Tongue (tissue), 2 donors: ENCODE results near the gene GRIA3. TPM values are rescaled to one million over a fixed set of nuclear protein-coding genes. Genes with fewer than 3 reads are reported as not detected.

ENCODE experiments used
- DNase-seq: peaks from one replicate; pipeline ENCODE4 v3.0.0-alpha.2; 2015
- total RNA-seq: library from RNA; depleted of rRNA; stranded (reverse); fragments of >200 nt; gene quantifications from one replicate; pipeline ENCODE4 v1.2.3, GENCODE V29; 2014

The GRIA3 gene
- total RNA-seq, 1 donor from 2014 or later, result 3.4 TPM

- no peak for DNase-seq
Measured at GRCh38 chrX:123199338-123199737, 15.3 kb downstream of the GRIA3 start.

- no peak for DNase-seq
Measured at GRCh38 chrX:123201720-123202119, 17.6 kb downstream of the GRIA3 start.

GRCh38 chrX:123202523-123202922 lies 18.4 kb downstream of the GRIA3 start:
- no peak for DNase-seq

- DNase-seq, result no peak
Measured at GRCh38 chrX:123203772-123204171, 19.7 kb downstream of the GRIA3 start.

- DNase-seq, result no peak
Measured at GRCh38 chrX:123206176-123206575, 22.1 kb downstream of the GRIA3 start.

- no peak for DNase-seq
Measured at GRCh38 chrX:123210252-123210651, 26.2 kb downstream of the GRIA3 start.

GRCh38 chrX:123215397-123216089 lies 31.5 kb downstream of the GRIA3 start:
- no peak for DNase-seq

- no peak for DNase-seq
Measured at GRCh38 chrX:123217077-123217476, 33.0 kb downstream of the GRIA3 start.

GRCh38 chrX:123217728-123218127 lies 33.6 kb downstream of the GRIA3 start:
- no peak for DNase-seq

- DNase-seq, result peak; percentile 45
Measured at GRCh38 chrX:123219916-123220315, 35.8 kb downstream of the GRIA3 start.

- DNase-seq, result no peak
Measured at GRCh38 chrX:123222920-123223319, 38.8 kb downstream of the GRIA3 start.

GRCh38 chrX:123223409-123223808 lies 39.3 kb downstream of the GRIA3 start:
- DNase-seq, result no peak

GRCh38 chrX:123223859-123224258 lies 39.8 kb downstream of the GRIA3 start:
- no peak for DNase-seq

- no peak for DNase-seq
Measured at GRCh38 chrX:123230798-123231197, 46.7 kb downstream of the GRIA3 start.

GRCh38 chrX:123236859-123237258 lies 52.8 kb downstream of the GRIA3 start:
- DNase-seq, result peak; percentile 36

- DNase-seq, result no peak
Measured at GRCh38 chrX:123237271-123237670, 53.2 kb downstream of the GRIA3 start.

- DNase-seq, result no peak
Measured at GRCh38 chrX:123254457-123254856, 70.4 kb downstream of the GRIA3 start.

- no peak for DNase-seq
Measured at GRCh38 chrX:123256378-123256777, 72.3 kb downstream of the GRIA3 start.

GRCh38 chrX:123260920-123261418 lies 76.9 kb downstream of the GRIA3 start:
- no peak for DNase-seq

GRCh38 chrX:123263270-123263669 lies 79.2 kb downstream of the GRIA3 start:
- DNase-seq, result no peak

- no peak for DNase-seq
Measured at GRCh38 chrX:123263747-123264146, 79.7 kb downstream of the GRIA3 start.

GRCh38 chrX:123267220-123267619 lies 83.1 kb downstream of the GRIA3 start:
- no peak for DNase-seq

GRCh38 chrX:123271902-123272301 lies 87.8 kb downstream of the GRIA3 start:
- no peak for DNase-seq

- DNase-seq, result no peak
Measured at GRCh38 chrX:123272630-123273029, 88.6 kb downstream of the GRIA3 start.

GRCh38 chrX:123274796-123275195 lies 90.7 kb downstream of the GRIA3 start:
- no peak for DNase-seq
